Loucy (cell line): ENCODE results near the gene FAR1.

ENCODE experiments used
- H2AFZ ChIP-seq: fragments of 200-600 bp; sonication (generic); 2 replicates; pipeline ENCODE4 v1.6.0; 2016; ENCODE audit warnings: antibody characterized with exemption, mild to moderate bottlenecking, low read length, moderate library complexity
- H3F3A ChIP-seq: fragments of 200-600 bp; 2 replicates; pipeline ENCODE4 v1.6.0; 2016; ENCODE audit warnings: antibody characterized with exemption, low read depth, mild to moderate bottlenecking
- H3K27me3 ChIP-seq: fragments of 200-600 bp; sonication (generic); 2 replicates; pipeline ENCODE4 v1.6.1; 2014; ENCODE audit warnings: low read length, mild to moderate bottlenecking; ENCODE audit not compliant: insufficient read depth, poor library complexity, severe bottlenecking
- H3K36me3 ChIP-seq: fragments of 200-600 bp; sonication (generic); 2 replicates; pipeline ENCODE4 v1.6.1; 2016; ENCODE audit warnings: low read length; ENCODE audit not compliant: insufficient read depth
- H3K4me1 ChIP-seq: fragments of 200-600 bp; sonication (generic); 2 replicates; pipeline ENCODE4 v1.5.1; 2014; ENCODE audit warnings: low read length, mild to moderate bottlenecking; ENCODE audit not compliant: insufficient read depth, poor library complexity, severe bottlenecking
- H3K4me2 ChIP-seq: fragments of 200-600 bp; sonication (generic); 2 replicates; pipeline ENCODE4 v1.6.0; 2014; ENCODE audit warnings: antibody characterized with exemption, low read length, low read depth, mild to moderate bottlenecking; ENCODE audit not compliant: poor library complexity, severe bottlenecking
- H3K4me3 ChIP-seq: fragments of 200-600 bp; sonication (generic); 2 replicates; pipeline ENCODE4 v1.5.1; 2014; ENCODE audit warnings: low read length, mild to moderate bottlenecking, mixed read lengths; ENCODE audit not compliant: poor library complexity, severe bottlenecking
- H3K79me2 ChIP-seq: fragments of 200-600 bp; sonication (generic); 2 replicates; pipeline ENCODE4 v1.6.1; 2014; ENCODE audit warnings: low read length; ENCODE audit not compliant: insufficient read depth
- H3K9ac ChIP-seq: fragments of 200-600 bp; sonication (generic); 2 replicates; pipeline ENCODE4 v1.6.0; 2014; ENCODE audit warnings: mild to moderate bottlenecking, low read depth, low read length, moderate library complexity; ENCODE audit not compliant: poor library complexity, severe bottlenecking
- H3K9me2 ChIP-seq: fragments of 200-600 bp; sonication (generic); replicated peaks from 2 replicates; pipeline ENCODE4 v1.6.1; 2016; ENCODE audit warnings: low read depth, low read length, mixed read lengths
- H3K9me3 ChIP-seq: fragments of 200-600 bp; sonication (generic); 2 replicates; pipeline ENCODE4 v1.6.1; 2014; ENCODE audit warnings: mild to moderate bottlenecking, antibody characterized with exemption, low read length, low read depth; ENCODE audit not compliant: insufficient read depth
- H4K20me1 ChIP-seq: fragments of 200-600 bp; sonication (generic); 2 replicates; pipeline ENCODE4 v1.6.0; 2014; ENCODE audit warnings: antibody characterized with exemption, low read length, mild to moderate bottlenecking; ENCODE audit not compliant: insufficient read depth, poor library complexity, severe bottlenecking
- EZH2phosphoT487 ChIP-seq: fragments of 200-600 bp; IDR thresholded peaks from 2 replicates; pipeline ENCODE4 v1.6.1; 2018; ENCODE audit warnings: antibody characterized with exemption, mild to moderate bottlenecking, moderate library complexity, borderline replicate concordance
- TF ChIP-seq, protein P1 (sequence below): fragments of 200-600 bp; sonication (generic); conservative IDR thresholded peaks from 2 replicates; pipeline ENCODE4 v1.5.1; 2014; ENCODE audit warnings: mild to moderate bottlenecking, antibody characterized with exemption, low read length

Gene FAR1

GRCh38 chr11:13762718-13763117 is 94.2 kb downstream of the FAR1 start:
- Histone ChIP-seq H3K9me3 (no peaks in the 10 kb centered on the region), H3K4me1 (no peaks in the 10 kb centered on the region), H2AFZ (no peak overlapping the region), H3K9me2 (no peaks in the 10 kb centered on the region), H3K4me2 (no peak overlapping the region), H3K9ac (no peak overlapping the region), H3F3A (no peaks in the 10 kb centered on the region), H3K4me3 (no peak overlapping the region), H3K36me3 (no peaks in the 10 kb centered on the region), H3K27me3 (no peaks in the 10 kb centered on the region), H3K79me2 (no peaks in the 10 kb centered on the region), H4K20me1 (no peaks in the 10 kb centered on the region)
- TF ChIP-seq, protein P1, sequence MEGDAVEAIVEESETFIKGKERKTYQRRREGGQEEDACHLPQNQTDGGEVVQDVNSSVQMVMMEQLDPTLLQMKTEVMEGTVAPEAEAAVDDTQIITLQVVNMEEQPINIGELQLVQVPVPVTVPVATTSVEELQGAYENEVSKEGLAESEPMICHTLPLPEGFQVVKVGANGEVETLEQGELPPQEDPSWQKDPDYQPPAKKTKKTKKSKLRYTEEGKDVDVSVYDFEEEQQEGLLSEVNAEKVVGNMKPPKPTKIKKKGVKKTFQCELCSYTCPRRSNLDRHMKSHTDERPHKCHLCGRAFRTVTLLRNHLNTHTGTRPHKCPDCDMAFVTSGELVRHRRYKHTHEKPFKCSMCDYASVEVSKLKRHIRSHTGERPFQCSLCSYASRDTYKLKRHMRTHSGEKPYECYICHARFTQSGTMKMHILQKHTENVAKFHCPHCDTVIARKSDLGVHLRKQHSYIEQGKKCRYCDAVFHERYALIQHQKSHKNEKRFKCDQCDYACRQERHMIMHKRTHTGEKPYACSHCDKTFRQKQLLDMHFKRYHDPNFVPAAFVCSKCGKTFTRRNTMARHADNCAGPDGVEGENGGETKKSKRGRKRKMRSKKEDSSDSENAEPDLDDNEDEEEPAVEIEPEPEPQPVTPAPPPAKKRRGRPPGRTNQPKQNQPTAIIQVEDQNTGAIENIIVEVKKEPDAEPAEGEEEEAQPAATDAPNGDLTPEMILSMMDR: no peak
- TF ChIP-seq EZH2phosphoT487: no peak

GRCh38 chr11:13763341-13763740 is 94.9 kb downstream of the FAR1 start:
- TF ChIP-seq, protein P1: no peak
- no peak for TF ChIP-seq EZH2phosphoT487
- Histone ChIP-seq H3F3A (no peaks in the 10 kb centered on the region), H3K36me3 (no peaks in the 10 kb centered on the region), H3K4me2 (no peak overlapping the region), H3K9me3 (no peaks in the 10 kb centered on the region), H3K9me2 (no peaks in the 10 kb centered on the region), H2AFZ (no peak overlapping the region), H3K9ac (no peak overlapping the region), H3K27me3 (no peaks in the 10 kb centered on the region), H4K20me1 (no peaks in the 10 kb centered on the region), H3K4me1 (no peaks in the 10 kb centered on the region), H3K4me3 (no peak overlapping the region), H3K79me2 (no peaks in the 10 kb centered on the region)

DNA sequence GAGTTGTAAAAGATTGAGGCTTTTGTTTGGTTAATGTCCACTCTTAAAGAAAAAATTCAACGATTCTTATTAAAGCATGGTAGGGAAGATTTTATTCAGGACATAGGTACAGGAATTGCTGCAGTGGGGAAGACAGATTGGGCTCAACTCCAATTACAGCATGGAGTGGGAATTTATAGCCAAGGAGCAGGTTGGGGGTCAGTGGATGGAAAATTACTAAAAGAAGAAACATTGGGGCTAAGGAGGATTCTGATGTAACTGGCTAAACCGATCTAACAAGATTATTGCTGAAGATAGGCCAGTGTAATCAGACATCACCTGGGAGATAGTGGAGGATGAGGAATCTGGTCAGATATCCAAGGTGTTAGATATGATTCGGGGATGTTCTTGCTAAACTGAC is 97.4 kb downstream of the FAR1 start:
- Histone ChIP-seq H3K9ac (no peak overlapping the region), H3K36me3 (no peaks in the 10 kb centered on the region), H3F3A (no peaks in the 10 kb centered on the region), H3K27me3 (no peaks in the 10 kb centered on the region), H3K9me3 (no peaks in the 10 kb centered on the region), H3K79me2 (no peaks in the 10 kb centered on the region), H2AFZ (no peak overlapping the region), H3K4me1 (no peaks in the 10 kb centered on the region), H3K4me2 (no peak overlapping the region), H3K9me2 (no peaks in the 10 kb centered on the region), H4K20me1 (no peaks in the 10 kb centered on the region), H3K4me3 (no peak overlapping the region)
- TF ChIP-seq, protein P1: no peak
- TF ChIP-seq EZH2phosphoT487: no peak
